LNCAP (cell line): Measurements from ENCODE around the gene BLCAP.

Source experiments
- CTCF ChIP-seq: fragments of 450-650 bp; IDR thresholded peaks from 2 replicates; pipeline ENCODE4 v1.5.1; 2017; ENCODE audit warnings: mild to moderate bottlenecking

Gene BLCAP

DNA sequence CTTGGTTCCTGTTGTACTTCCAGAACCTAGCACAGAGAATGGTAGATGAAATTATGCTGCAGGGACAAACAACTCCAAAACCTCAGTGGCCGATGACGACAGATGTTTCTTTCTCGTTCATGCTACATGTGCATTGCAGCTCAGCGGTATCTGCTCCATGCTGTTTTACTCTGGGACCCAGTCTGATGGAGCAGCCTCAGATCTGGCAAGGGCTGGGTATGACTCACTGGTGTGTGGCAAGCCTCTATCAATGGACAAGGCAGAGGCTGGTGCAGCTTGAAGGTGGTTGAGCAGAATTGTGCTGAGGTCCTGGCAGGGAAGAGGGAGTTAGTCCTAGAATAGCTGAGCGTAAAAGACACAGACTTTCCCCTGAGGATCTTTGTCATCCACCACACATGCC, 10.3 kb upstream of the BLCAP start:
- TF ChIP-seq CTCF: no peak

DNA sequence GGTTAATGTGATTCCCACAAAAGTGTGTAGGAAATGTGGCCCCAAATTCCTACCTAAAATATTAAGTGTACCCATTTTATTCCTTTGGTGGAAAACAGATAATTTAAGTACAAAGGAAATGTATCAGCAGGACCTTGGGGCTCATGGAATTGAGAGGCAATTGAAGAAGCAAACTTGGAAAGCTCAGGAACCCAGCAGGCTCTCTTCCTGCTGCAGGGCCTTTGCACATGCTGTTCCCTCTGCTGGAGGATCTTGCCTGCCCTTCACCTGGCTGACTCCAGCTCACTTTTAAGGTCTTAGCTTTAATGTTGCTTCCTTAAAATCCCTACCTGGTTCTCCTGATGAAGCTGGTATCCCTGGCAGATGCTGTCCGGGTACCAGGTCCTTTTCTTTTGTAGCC, 9.8 kb upstream of the BLCAP start:
- no peak for TF ChIP-seq CTCF

DNA sequence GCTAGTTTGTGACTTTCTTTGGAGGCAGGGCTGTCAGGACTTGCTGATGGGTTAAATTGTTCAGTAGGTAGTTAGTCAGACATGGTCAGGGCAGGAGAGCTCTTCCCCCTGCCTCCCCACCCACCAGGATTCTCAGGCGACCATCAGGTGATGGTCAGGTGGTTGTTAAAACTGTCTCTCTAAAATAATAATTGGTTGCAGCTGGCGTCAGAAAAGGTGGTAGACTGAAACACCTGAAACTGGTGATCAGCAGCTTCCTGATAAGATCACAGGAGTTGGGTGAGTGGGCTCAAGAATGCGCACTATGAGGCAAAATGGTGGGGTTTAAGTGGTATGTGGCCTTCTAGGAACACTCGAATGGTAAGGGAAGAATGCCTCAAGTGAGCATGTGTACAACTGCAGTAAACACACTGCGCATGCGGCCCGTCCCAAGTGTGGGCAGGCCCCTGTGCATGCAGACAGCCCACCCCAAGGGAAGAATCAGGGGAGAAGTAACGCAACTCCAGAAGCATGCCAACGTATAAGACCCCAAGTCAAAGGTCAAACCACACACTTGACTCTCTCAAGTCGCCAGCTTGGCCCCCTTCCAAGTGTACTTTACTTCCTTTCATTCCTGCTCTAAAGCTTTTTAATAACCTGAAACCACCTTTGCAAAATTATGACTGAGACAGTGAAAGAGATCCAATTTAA, 7.9 kb upstream of the BLCAP start:
- no peak for TF ChIP-seq CTCF

- peak; percentile 84 for TF ChIP-seq CTCF
These were observed 6.9 kb upstream of the BLCAP start for GRCh38 chr20:37534401-37535157.

GRCh38 chr20:37533154-37533715, 5.6 kb upstream of the BLCAP start:
- no peak for TF ChIP-seq CTCF

- TF ChIP-seq CTCF: no peak
These were observed 4.2 kb upstream of the BLCAP start for GRCh38 chr20:37531856-37532255.

DNA sequence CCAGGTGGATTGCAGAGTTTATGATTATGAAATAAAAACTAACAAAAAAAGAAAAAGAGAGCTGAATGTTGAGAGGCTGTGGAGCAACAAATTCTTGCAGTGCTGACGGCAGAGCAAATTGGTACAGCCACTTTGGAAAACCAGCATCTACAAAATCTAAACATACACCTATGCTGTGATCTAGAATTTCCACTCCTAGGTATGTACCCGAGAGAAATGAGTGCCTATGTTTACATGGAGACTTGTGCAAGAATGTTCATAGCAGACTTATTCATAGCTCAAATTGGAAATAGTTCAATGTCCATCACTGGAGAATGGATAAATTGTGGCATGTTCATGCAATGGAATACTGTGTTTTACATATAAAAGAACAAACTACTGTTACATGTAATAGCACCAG, 3.0 kb upstream of the BLCAP start:
- no peak for TF ChIP-seq CTCF
